AG10803 (cell line): ENCODE results near the gene GSTM4.

Experiments
- DNase-seq: peaks from one replicate; pipeline ENCODE4 v3.0.0; 2010; ENCODE audit warnings: low read depth
- H3K4me3 ChIP-seq: 2 replicates; pipeline ENCODE4 v1.5.1; 2011; ENCODE audit warnings: mild to moderate bottlenecking, low read length, control low read depth
- TF ChIP-seq, protein P1 (sequence below): conservative IDR thresholded peaks from 2 replicates; pipeline ENCODE4 v1.5.1; 2011; ENCODE audit warnings: mild to moderate bottlenecking, low read length, control low read depth, inconsistent platforms

The GSTM4 gene

DNA sequence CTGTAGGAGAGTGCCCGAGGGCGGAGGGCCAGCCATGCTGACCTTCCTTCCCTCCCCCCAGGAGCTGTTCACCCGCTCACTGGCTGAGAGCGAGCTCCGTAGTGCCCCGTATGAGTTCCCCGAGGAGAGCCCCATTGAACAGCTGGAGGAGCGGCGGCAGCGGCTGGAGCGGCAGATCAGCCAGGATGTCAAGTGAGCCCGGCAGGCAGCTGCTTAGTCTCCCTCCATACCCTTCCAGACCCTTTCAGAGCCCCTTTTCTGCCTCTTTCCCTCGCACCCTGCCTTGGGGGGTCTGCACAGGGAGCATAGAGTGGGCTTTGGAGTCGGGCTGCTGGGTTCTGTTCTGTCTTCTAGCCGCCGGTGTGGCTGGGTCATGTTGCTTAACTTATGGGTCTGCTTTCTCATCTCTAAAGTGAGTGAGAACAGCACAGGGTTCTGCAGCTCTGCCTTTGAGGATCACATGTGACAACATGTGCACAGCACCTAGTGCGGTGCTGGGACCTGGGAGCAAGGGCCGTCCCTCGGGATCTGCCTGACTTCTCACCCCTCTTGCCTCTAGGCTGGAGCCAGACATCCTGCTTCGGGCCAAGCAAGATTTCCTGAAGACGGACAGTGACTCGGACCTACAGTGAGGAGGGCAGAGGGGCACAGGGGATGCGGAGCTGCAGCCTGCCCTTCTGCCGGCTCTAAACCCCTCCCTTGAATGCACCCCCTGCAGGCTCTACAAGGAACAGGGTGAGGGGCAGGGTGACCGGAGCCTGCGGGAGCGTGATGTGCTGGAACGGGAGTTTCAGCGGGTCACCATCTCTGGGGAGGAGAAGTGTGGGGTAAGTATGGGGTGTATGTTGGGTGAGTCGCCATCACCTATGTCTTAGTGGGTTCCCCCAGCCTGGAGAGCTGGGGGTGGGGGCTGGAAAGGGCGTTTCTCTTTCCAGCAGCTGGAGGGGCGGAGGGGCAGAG lies 30.0 kb upstream of the GSTM4 start:
- no peak overlapping the region for H3K4me3 ChIP-seq
- TF ChIP-seq, protein P1, sequence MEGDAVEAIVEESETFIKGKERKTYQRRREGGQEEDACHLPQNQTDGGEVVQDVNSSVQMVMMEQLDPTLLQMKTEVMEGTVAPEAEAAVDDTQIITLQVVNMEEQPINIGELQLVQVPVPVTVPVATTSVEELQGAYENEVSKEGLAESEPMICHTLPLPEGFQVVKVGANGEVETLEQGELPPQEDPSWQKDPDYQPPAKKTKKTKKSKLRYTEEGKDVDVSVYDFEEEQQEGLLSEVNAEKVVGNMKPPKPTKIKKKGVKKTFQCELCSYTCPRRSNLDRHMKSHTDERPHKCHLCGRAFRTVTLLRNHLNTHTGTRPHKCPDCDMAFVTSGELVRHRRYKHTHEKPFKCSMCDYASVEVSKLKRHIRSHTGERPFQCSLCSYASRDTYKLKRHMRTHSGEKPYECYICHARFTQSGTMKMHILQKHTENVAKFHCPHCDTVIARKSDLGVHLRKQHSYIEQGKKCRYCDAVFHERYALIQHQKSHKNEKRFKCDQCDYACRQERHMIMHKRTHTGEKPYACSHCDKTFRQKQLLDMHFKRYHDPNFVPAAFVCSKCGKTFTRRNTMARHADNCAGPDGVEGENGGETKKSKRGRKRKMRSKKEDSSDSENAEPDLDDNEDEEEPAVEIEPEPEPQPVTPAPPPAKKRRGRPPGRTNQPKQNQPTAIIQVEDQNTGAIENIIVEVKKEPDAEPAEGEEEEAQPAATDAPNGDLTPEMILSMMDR, result no peak
- DNase-seq, result no peak

DNA sequence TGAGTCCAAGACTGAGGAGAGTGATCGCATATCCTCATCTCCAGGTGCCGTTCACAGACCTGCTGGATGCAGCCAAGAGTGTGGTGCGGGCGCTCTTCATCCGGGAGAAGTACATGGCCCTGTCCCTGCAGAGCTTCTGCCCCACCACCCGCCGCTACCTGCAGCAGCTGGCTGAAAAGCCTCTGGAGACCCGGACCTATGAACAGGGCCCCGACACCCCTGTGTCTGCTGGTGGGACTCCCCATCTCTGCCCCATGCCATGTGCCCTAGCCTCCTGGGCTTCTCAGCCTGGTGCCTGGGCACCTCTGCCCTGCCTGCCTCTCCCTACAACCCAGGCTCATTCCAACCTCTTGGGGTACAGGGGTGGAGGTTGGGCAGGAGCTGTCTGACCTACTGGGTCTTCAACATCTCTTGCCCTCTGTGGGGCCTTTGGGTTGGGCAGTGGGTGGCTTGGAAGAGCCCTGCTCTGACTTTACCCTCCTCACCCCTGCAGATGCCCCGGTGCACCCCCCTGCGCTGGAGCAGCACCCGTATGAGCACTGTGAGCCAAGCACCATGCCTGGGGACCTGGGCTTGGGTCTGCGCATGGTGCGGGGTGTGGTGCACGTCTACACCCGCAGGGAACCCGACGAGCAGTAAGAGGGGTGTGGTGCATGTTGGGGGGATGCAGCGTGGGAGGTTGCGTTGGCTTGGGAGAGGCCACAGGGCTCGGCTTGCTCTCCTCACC lies 29.1 kb upstream of the GSTM4 start:
- DNase-seq, result no peak
- TF ChIP-seq, protein P1, result no peak
- H3K4me3 ChIP-seq, result no peak overlapping the region

DNA sequence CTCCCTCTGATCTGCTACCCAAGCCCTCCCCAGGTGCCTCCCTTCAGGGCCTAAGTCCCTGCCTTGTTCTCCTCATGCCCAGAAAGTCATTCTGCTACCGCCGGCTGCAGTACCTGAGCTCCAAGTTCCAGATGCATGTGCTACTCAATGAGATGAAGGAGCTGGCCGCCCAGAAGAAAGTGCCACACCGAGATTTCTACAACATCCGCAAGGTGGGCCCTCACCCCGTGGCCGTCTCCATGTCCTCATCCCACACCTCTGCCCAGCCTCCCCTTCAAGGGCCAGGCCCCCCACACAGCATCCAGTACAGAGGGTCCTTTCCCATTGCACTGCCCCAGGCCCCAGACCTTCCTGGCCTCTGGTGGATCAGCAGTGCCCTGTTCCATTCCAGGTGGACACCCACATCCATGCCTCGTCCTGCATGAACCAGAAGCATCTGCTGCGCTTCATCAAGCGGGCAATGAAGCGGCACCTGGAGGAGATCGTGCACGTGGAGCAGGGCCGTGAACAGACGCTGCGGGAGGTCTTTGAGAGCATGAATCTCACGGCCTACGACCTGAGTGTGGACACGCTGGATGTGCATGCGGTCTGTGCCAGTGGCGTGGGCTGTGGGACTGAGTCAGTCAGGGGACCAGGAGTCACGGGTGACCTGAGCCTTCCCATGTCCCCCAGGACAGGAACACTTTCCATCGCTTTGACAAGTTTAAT lies 28.1 kb upstream of the GSTM4 start:
- no peak overlapping the region for H3K4me3 ChIP-seq
- TF ChIP-seq, protein P1, result no peak
- DNase-seq, result no peak

DNA sequence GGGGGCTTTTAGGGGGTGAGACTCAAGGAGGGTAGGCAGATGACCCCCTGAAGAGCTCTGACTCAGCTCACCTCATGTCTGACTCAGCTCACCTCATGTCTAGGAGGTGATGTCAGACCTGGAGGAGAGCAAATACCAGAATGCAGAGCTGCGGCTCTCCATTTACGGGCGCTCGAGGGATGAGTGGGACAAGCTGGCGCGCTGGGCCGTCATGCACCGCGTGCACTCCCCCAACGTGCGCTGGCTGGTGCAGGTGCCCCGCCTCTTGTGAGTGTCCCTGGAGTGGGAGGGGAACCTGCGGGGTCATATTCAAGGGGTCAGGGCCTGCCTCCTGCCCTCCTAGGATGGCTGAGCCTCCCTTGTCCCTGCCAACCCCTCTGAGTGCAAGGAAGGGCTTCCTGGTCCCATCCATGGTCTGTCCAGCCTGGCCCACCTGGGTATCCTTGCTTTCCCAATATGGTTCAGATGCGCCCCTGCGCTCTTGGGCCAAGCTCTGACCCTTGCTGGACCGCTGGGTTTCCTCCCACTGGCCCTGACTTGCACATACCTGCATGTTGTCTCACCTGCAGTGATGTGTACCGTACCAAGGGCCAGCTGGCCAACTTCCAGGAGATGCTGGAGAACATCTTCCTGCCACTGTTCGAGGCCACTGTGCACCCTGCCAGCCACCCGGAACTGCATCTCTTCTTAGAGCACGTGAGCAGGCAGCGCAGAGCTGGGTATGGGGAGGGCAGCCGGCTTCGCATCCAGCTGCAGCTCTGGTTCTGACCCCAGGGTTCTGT lies 27.2 kb upstream of the GSTM4 start:
- DNase-seq, result no peak
- no peak overlapping the region for H3K4me3 ChIP-seq
- TF ChIP-seq, protein P1, result no peak

DNA sequence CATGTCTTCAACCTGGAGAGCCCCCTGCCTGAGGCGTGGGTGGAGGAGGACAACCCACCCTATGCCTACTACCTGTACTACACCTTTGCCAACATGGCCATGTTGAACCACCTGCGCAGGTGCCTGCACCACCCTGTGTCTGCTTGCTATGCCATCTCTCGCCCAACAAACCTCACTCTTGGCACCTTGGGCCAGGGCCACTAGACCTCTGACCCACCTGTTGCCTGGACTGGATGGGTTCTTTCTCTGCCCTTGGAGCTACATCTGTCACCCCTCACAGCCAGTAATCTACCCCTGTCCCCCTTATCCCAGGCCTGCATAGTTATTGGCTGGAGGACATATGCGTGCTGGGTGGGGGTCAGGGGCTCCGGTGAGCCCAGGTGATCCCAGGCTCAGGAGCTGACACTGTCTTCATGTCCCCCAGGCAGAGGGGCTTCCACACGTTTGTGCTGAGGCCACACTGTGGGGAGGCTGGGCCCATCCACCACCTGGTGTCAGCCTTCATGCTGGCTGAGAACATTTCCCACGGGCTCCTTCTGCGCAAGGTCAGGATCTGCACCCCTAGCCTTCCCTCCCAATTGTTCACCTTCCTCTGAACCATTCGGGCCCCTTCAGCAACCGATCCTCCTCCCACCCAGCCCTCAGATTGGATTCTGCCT lies 26.4 kb upstream of the GSTM4 start:
- TF ChIP-seq, protein P1, result no peak
- DNase-seq, result no peak
- H3K4me3 ChIP-seq, result no peak overlapping the region

DNA sequence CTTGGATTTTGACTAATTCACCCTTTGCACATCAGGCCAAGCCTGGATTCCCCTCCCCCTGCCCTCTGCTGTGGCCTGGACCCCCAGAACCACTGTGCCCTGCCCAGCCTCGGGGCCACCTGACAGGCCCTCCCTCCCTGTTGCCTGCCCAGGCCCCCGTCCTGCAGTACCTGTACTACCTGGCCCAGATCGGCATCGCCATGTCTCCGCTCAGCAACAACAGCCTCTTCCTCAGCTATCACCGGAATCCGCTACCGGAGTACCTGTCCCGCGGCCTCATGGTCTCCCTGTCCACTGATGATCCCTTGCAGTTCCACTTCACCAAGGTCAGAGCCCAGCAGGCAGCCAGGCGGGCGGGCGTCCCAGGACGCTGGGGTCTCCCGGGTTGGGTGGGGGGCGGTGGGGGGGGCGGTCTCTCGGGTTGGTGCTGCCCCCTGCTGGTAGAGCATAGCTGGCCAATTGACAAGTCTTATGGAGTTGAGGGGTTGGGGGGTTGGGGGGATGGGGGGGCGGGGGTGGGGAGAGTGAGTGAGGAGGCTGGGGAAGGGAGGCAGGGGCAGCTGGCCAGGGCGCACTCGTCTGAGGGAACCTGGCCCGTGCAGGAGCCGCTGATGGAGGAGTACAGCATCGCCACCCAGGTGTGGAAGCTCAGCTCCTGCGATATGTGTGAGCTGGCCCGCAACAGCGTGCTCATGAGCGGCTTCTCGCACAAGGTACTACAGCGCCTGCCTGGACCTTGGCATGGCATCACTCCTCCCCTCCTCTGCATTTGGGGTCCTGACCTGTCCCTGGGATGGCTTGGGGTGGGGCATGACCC lies 25.6 kb upstream of the GSTM4 start:
- no peak for DNase-seq
- no peak overlapping the region for H3K4me3 ChIP-seq
- TF ChIP-seq, protein P1, result peak; percentile 1; the same call in 1 of the 2 replicates
